Liver (tissue), 9 donors: ENCODE results near the gene ACOT7. TPM values are rescaled to one million over a fixed set of nuclear protein-coding genes. Genes with fewer than 3 reads are reported as not detected.
"Not testable (repeated sequence)": the region's sequence is repeated elsewhere in the genome, so short reads cannot be mapped to it uniquely, and the experiment has no call there.

ENCODE experiments used
- DNase-seq: peaks from one replicate; pipeline ENCODE4 v3.0.0-alpha.2; 2017; ENCODE audit warnings: low spot score
- H3K27ac ChIP-seq, 2 donors: one replicate each; pipeline ENCODE4 v1.7.0; 2013; ENCODE audit warnings: inconsistent platforms in 2 of 2, low read length in 2 of 2, control low read depth in 1 of 2, low read depth in 1 of 2, mild to moderate bottlenecking in 1 of 2
- H3K27me3 ChIP-seq, 4 donors: one replicate each; pipeline versions ENCODE4 v1.6.1 to v1.7.0; 2013; ENCODE audit warnings: low read length in 3 of 4, inconsistent platforms in 1 of 4, mild to moderate bottlenecking in 1 of 4, moderate library complexity in 1 of 4; ENCODE audit not compliant: control insufficient read depth in 4 of 4, insufficient read depth in 4 of 4
- H3K36me3 ChIP-seq, 4 donors: one replicate each; pipeline versions ENCODE4 v1.6.1 to v1.7.0; 2013; ENCODE audit warnings: low read length in 3 of 4, mild to moderate bottlenecking in 3 of 4, low read depth in 1 of 4, moderate library complexity in 1 of 4; ENCODE audit not compliant: control insufficient read depth in 4 of 4, insufficient read depth in 3 of 4
- H3K4me1 ChIP-seq, 4 donors: one replicate each; pipeline versions ENCODE4 v1.6.1 to v1.7.0; 2013; ENCODE audit warnings: low read length in 3 of 4, mild to moderate bottlenecking in 3 of 4, moderate library complexity in 1 of 4; ENCODE audit not compliant: control insufficient read depth in 4 of 4, insufficient read depth in 4 of 4
- H3K4me3 ChIP-seq, 3 donors: one replicate each; pipeline versions ENCODE4 v1.6.1 to v1.7.0; 2013; ENCODE audit warnings: low read length in 3 of 3, control low read depth in 1 of 3, low read depth in 1 of 3, mild to moderate bottlenecking in 1 of 3
- H3K9ac ChIP-seq, 2 donors: one replicate each; pipeline ENCODE4 v1.7.0; 2013; ENCODE audit warnings: low read length in 2 of 2, mild to moderate bottlenecking in 2 of 2, moderate library complexity in 2 of 2, control low read depth in 1 of 2, low read depth in 1 of 2
- H3K9me3 ChIP-seq, 4 donors: one replicate each; pipeline versions ENCODE4 v1.6.1 to v1.7.0; 2013; ENCODE audit warnings: low read length in 3 of 4; ENCODE audit not compliant: control insufficient read depth in 4 of 4
- EGR1 ChIP-seq, 2 donors: IDR thresholded peaks; 2 replicates each; pipeline ENCODE4 v1.6.1; 2016 to 2018; ENCODE audit warnings: antibody characterized with exemption in 2 of 2, low read depth in 2 of 2
- FOXA1 ChIP-seq: IDR thresholded peaks from 2 replicates; pipeline ENCODE4 v1.6.1; 2016; ENCODE audit warnings: antibody characterized with exemption
- FOXA2 ChIP-seq: IDR thresholded peaks from 2 replicates; pipeline ENCODE4 v1.6.1; 2016; ENCODE audit warnings: antibody characterized with exemption
- GABPA ChIP-seq, 2 donors: IDR thresholded peaks in 1 of 2; conservative IDR thresholded peaks in 1 of 2; 2 replicates each; pipeline ENCODE4 v1.6.1; 2016; ENCODE audit warnings: antibody characterized with exemption in 2 of 2, mild to moderate bottlenecking in 1 of 2, moderate library complexity in 1 of 2
- HNF4A ChIP-seq, 2 donors: conservative IDR thresholded peaks; 2 replicates each; pipeline ENCODE4 v1.6.1; 2016; ENCODE audit warnings: antibody characterized with exemption in 2 of 2, mild to moderate bottlenecking in 2 of 2
- HNF4G ChIP-seq: IDR thresholded peaks from 2 replicates; pipeline ENCODE4 v1.6.1; 2016; ENCODE audit warnings: antibody characterized with exemption
- JUND ChIP-seq, 2 donors: IDR thresholded peaks; 2 replicates each; pipeline ENCODE4 v1.6.1; 2016; ENCODE audit warnings: antibody characterized with exemption in 2 of 2
- NR2F2 ChIP-seq: IDR thresholded peaks from 2 replicates; pipeline ENCODE4 v1.6.1; 2016; ENCODE audit warnings: antibody characterized with exemption
- RAD21 ChIP-seq, 2 donors: IDR thresholded peaks; 2 replicates each; pipeline ENCODE4 v1.6.1; 2016; ENCODE audit warnings: antibody characterized with exemption in 2 of 2, mild to moderate bottlenecking in 2 of 2
- RXRA ChIP-seq, 2 donors: IDR thresholded peaks; 2 replicates each; pipeline ENCODE4 v1.6.1; 2017 to 2018; ENCODE audit warnings: antibody characterized with exemption in 2 of 2, mild to moderate bottlenecking in 1 of 2
- SP1 ChIP-seq: IDR thresholded peaks from 2 replicates; pipeline ENCODE4 v1.6.1; 2018; ENCODE audit warnings: antibody characterized with exemption, mild to moderate bottlenecking
- TAF1 ChIP-seq: conservative IDR thresholded peaks from 2 replicates; pipeline ENCODE4 v1.6.1; 2016; ENCODE audit warnings: antibody characterized with exemption, mild to moderate bottlenecking
- YY1 ChIP-seq: IDR thresholded peaks from 2 replicates; pipeline ENCODE4 v1.6.1; 2016; ENCODE audit warnings: antibody characterized with exemption, mild to moderate bottlenecking
- WGBS: extraction: QIAGEN DNeasy Blood & Tissue Kit; methylation state at CpG from one replicate; pipeline ENCODE4 v1.1.7; 2013; 5-methylcytosine and 5-hydroxymethylcytosine counted together
- polyA plus RNA-seq, 2 donors: library from polyadenylated mRNA; stranded (reverse) in 1 of 2; unstranded in 1 of 2; fragments of 200-250 nt in 1 of 2; fragments of >200 nt in 1 of 2; fragmentation: Nextera tagmentation in 1 of 2; extraction: Ambion mirVana in 1 of 2; gene quantifications; one replicate each; pipeline versions ENCODE4 v1.2.1 to v1.2.3, GENCODE V29; 2013 to 2015
- total RNA-seq, 2 donors: library from RNA; depleted of rRNA; stranded (reverse); fragments of >200 nt; gene quantifications; one replicate each; pipeline ENCODE4 v1.2.3, GENCODE V29; 2014
- TF ChIP-seq, protein P1 (sequence below): IDR thresholded peaks from 2 replicates; pipeline ENCODE4 v1.6.1; 2016; ENCODE audit warnings: antibody characterized with exemption
- TF ChIP-seq, protein P2 (sequence below): fragments of 150-350 bp; IDR thresholded peaks from 2 replicates; pipeline ENCODE4 v1.5.1; 2017; ENCODE audit warnings: improper control_type of control experiment, low read depth, low read length; ENCODE audit not compliant: missing input control
- TF ChIP-seq, protein P3 (sequence below): IDR thresholded peaks from 2 replicates; pipeline ENCODE4 v1.6.1; 2016; ENCODE audit warnings: antibody characterized with exemption, mild to moderate bottlenecking
- TF ChIP-seq, protein P4 (sequence below): IDR thresholded peaks from 2 replicates; pipeline ENCODE4 v1.6.1; 2016; ENCODE audit warnings: antibody characterized with exemption
- donor health status: healthy.
- donor health status: healthy.
- donor health status: healthy.
- donor health status: healthy.
- donor health status: healthy.

The ACOT7 gene
- total and polyA plus RNA-seq, 4 donors, result 8.7 to 14.4 (median 10.4) TPM

DNA sequence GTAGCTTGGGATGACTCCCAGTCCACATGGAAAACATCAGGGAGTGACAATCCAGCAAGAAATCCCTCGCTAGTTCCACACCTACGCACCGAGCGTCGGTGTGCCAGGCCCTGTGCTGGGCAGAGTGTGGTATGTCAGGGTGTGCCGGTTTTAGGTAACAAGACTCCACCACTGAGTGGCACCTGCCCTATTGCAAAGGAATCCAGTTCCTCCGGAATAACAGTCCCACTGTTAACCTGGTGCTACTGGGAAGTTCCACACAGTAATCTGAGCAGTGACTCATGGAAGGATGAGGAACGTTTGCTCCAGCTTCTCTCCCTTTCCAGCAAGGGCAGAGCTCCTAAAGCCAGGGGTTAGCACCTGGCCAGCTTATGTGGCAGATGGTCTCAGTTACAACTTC, 173.3 kb downstream of the ACOT7 start (continued):
- TF ChIP-seq FOXA2, result no peak
- TF ChIP-seq, protein P1, sequence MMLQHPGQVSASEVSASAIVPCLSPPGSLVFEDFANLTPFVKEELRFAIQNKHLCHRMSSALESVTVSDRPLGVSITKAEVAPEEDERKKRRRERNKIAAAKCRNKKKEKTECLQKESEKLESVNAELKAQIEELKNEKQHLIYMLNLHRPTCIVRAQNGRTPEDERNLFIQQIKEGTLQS, result no peak

DNA sequence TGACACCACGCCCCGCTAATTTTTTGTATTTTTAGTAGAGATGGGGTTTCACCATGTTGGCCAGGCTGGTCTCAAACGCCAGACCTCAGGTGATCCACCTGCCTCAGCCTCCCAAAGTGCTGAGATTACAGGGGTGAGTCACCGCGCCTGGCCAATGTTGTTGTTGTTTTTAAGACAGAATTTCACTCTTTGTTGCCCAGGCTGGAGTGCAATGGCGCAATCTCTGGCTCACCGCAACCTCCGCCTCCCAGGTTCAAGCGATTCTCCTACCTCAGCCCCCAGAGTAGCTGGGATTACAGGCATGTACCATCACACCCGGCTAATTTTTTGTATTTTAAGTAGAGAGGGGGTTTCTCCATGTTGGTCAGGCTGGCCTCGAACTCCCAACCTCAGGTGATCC, 173.9 kb downstream of the ACOT7 start:
- H3K9me3 ChIP-seq, H3K9ac ChIP-seq, DNase-seq, H3K4me1 ChIP-seq, H3K27ac ChIP-seq, H3K27me3 ChIP-seq, H3K4me3 ChIP-seq: not testable (repeated sequence)
- 94% methylated on average over 11 of the region's 11 CpGs for WGBS
- H3K36me3 ChIP-seq, result peaks cover 0 to 25% (median 13%) of the 10 kb centered on the region in 4 donors

DNA sequence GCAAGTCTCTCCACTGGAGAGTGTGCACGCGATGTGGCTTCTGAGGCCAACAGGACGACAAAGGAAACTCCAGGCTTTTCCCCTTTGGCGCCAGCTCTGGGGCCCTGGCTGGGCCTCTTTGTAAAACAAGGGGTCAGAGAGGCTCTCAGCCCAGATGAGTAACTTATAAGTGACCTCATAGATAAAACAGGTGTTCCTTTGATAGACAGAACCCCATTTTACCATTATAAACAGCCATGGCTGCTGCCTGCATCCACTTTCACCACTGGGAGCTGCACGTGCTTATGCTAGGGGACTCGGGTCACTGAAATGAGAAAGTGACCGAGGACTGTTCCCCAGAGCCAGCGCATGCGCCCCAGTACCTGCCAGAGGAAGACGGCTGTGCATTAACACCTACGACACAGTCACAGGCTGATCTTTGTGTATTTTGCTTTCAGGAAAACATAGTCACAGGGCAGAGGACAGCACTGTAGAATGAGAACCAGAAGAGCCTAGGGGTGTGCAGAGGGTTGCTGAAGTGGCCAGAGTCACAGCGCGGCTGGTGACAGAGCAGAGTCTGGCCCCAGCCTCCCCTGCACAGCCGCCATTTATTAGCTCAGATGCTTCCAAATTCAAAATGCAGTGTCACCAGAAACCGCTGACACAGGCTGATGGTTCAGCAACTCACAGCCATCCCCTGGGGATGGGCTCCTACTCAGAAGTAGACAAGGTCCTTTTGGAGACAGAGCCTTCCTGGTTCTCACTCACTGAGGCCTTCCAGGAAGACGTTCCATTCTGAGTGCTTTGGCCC, 175.0 kb downstream of the ACOT7 start:
- no peak overlapping the region for H3K27ac ChIP-seq
- no peaks in the 10 kb centered on the region for H3K27me3 ChIP-seq
- no peak for DNase-seq
- no peaks in the 10 kb centered on the region for H3K4me1 ChIP-seq
- TF ChIP-seq HNF4G (no peak), YY1 (no peak), JUND (IDR thresholded peaks at IDR 0.05) (no peak), FOXA1 (no peak), EGR1 (IDR thresholded peaks at IDR 0.05; ENCODE audit: low read depth in 2 of 2) (no peak), SP1 (no peak), FOXA2 (no peak), RAD21 (IDR thresholded peaks at IDR 0.05) (no peak), NR2F2 (no peak), GABPA (IDR thresholded peaks at IDR 0.05 in 1 of 2, conservative IDR thresholded peaks at IDR 0.05 in 1 of 2) (no peak), HNF4A (conservative IDR thresholded peaks at IDR 0.05) (no peak), RXRA (IDR thresholded peaks at IDR 0.05) (no peak), TAF1 (no peak)
- TF ChIP-seq, protein P1, result no peak
- TF ChIP-seq, protein P2, sequence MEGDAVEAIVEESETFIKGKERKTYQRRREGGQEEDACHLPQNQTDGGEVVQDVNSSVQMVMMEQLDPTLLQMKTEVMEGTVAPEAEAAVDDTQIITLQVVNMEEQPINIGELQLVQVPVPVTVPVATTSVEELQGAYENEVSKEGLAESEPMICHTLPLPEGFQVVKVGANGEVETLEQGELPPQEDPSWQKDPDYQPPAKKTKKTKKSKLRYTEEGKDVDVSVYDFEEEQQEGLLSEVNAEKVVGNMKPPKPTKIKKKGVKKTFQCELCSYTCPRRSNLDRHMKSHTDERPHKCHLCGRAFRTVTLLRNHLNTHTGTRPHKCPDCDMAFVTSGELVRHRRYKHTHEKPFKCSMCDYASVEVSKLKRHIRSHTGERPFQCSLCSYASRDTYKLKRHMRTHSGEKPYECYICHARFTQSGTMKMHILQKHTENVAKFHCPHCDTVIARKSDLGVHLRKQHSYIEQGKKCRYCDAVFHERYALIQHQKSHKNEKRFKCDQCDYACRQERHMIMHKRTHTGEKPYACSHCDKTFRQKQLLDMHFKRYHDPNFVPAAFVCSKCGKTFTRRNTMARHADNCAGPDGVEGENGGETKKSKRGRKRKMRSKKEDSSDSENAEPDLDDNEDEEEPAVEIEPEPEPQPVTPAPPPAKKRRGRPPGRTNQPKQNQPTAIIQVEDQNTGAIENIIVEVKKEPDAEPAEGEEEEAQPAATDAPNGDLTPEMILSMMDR, result no peak
- TF ChIP-seq, protein P3, sequence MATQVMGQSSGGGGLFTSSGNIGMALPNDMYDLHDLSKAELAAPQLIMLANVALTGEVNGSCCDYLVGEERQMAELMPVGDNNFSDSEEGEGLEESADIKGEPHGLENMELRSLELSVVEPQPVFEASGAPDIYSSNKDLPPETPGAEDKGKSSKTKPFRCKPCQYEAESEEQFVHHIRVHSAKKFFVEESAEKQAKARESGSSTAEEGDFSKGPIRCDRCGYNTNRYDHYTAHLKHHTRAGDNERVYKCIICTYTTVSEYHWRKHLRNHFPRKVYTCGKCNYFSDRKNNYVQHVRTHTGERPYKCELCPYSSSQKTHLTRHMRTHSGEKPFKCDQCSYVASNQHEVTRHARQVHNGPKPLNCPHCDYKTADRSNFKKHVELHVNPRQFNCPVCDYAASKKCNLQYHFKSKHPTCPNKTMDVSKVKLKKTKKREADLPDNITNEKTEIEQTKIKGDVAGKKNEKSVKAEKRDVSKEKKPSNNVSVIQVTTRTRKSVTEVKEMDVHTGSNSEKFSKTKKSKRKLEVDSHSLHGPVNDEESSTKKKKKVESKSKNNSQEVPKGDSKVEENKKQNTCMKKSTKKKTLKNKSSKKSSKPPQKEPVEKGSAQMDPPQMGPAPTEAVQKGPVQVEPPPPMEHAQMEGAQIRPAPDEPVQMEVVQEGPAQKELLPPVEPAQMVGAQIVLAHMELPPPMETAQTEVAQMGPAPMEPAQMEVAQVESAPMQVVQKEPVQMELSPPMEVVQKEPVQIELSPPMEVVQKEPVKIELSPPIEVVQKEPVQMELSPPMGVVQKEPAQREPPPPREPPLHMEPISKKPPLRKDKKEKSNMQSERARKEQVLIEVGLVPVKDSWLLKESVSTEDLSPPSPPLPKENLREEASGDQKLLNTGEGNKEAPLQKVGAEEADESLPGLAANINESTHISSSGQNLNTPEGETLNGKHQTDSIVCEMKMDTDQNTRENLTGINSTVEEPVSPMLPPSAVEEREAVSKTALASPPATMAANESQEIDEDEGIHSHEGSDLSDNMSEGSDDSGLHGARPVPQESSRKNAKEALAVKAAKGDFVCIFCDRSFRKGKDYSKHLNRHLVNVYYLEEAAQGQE, result no peak
- TF ChIP-seq, protein P4, sequence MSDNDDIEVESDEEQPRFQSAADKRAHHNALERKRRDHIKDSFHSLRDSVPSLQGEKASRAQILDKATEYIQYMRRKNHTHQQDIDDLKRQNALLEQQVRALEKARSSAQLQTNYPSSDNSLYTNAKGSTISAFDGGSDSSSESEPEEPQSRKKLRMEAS, result no peak
- WGBS, result 91% methylated on average over 16 of the region's 16 CpGs
- H3K9me3 ChIP-seq, result no peaks in the 10 kb centered on the region
- H3K9ac ChIP-seq, result no peak overlapping the region
- no peak overlapping the region for H3K4me3 ChIP-seq
- peaks cover 0 to 14% (median 3%) of the 10 kb centered on the region in 4 donors for H3K36me3 ChIP-seq
